ENCODE measurements around the gene MAD2L1.

MAD2L1 gene

DNA sequence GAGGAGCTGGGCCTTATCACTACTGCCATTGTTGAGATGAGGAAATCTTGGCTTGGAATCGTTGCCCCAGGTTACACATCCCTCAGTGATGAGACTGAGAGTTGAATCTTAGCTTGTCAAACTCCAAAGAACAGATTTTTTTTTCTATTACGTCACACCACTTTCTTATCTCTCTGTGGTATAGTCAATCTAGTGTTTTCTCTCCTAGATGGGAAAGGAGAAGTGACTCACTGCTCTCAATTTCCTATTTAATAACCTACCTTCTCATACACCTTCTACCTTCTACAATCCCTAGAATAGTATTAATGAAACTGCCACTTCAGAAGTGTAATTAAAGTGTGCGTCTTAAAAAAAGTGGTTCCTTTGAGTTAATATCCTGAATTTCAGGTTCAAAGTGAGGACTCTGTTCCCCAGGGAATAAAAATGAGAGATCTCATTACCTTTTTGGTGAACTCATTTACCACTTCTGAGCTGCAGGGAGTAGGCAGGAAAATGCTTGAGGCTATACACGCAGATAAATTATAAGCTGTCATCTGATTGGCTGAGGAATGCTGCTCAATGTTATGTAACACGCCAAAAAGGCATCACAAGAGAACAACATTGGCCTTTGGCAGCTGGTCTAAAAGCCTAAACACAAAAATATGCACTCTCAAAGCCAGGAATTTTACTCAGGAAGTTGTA, 59.3 kb downstream of the MAD2L1 start:
- H3K4me3 ChIP-seq (ENCODE audit: low read depth, low read length) = no peak overlapping the region
- TF ChIP-seq, protein P1, sequence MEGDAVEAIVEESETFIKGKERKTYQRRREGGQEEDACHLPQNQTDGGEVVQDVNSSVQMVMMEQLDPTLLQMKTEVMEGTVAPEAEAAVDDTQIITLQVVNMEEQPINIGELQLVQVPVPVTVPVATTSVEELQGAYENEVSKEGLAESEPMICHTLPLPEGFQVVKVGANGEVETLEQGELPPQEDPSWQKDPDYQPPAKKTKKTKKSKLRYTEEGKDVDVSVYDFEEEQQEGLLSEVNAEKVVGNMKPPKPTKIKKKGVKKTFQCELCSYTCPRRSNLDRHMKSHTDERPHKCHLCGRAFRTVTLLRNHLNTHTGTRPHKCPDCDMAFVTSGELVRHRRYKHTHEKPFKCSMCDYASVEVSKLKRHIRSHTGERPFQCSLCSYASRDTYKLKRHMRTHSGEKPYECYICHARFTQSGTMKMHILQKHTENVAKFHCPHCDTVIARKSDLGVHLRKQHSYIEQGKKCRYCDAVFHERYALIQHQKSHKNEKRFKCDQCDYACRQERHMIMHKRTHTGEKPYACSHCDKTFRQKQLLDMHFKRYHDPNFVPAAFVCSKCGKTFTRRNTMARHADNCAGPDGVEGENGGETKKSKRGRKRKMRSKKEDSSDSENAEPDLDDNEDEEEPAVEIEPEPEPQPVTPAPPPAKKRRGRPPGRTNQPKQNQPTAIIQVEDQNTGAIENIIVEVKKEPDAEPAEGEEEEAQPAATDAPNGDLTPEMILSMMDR (IDR thresholded peaks at IDR 0.05; ENCODE audit: borderline replicate concordance, insufficient read depth, low read depth, low read length) = no peak
